Measurements from ENCODE around the gene AFG1L.
"Not testable (repeated sequence)": the region's sequence is repeated elsewhere in the genome, so short reads cannot be mapped to it uniquely, and the experiment has no call there.

AFG1L gene

GRCh38 chr6:108254433-108255410 lies 40.1 kb upstream of the AFG1L start:
- DNase-seq (ENCODE audit: low read depth) = no peak
- no peak for TF ChIP-seq CTCF (IDR thresholded peaks at IDR 0.05; ENCODE audit: insufficient read depth, low read depth, low read length, missing control alignments)
- H3K4me3 ChIP-seq (ENCODE audit: low read length) = no peak overlapping the region

GRCh38 chr6:108260126-108260808 lies 34.6 kb upstream of the AFG1L start:
- no peak for TF ChIP-seq CTCF (IDR thresholded peaks at IDR 0.05; ENCODE audit: insufficient read depth, low read depth, low read length, missing control alignments)
- peak; percentile 54 for DNase-seq (ENCODE audit: low read depth)

GRCh38 chr6:108260809-108261569 lies 33.9 kb upstream of the AFG1L start, which contains the start of gene SNX3:
Gene SNX3 (minus strand): TSS chr6:108261040. CDS start chr6:108260921, 119 bp downstream.
- TF ChIP-seq CTCF (IDR thresholded peaks at IDR 0.05; ENCODE audit: insufficient read depth, low read depth, low read length, missing control alignments) = no peak
- peak within 1 kb of the TSS; percentile 62 for H3K4me3 ChIP-seq (ENCODE audit: low read length)
- DNase-seq (ENCODE audit: low read depth) = peak; percentile 96

More at GRCh38 chr6:108260126-108260808, 34.6 kb upstream of the AFG1L start:
- H3K4me3 ChIP-seq (ENCODE audit: low read length) = peak overlapping the region; percentile 62

- no peak for TF ChIP-seq CTCF (IDR thresholded peaks at IDR 0.05; ENCODE audit: insufficient read depth, low read depth, low read length, missing control alignments)
- no peak for DNase-seq (ENCODE audit: low read depth)
- H3K4me3 ChIP-seq (ENCODE audit: low read length) = no peak overlapping the region
These were observed 31.5 kb upstream of the AFG1L start for GRCh38 chr6:108263371-108263770.

- no peak for DNase-seq (ENCODE audit: low read depth)
- TF ChIP-seq CTCF (IDR thresholded peaks at IDR 0.05; ENCODE audit: insufficient read depth, low read depth, low read length, missing control alignments) = no peak
- H3K4me3 ChIP-seq (ENCODE audit: low read length) = no peak overlapping the region
These were observed 26.0 kb upstream of the AFG1L start for GRCh38 chr6:108268845-108269244.

- H3K4me3 ChIP-seq (ENCODE audit: low read length) = not testable (repeated sequence)
These were observed 24.9 kb upstream of the AFG1L start for GRCh38 chr6:108269955-108270354.

GRCh38 chr6:108274546-108274945 lies 20.3 kb upstream of the AFG1L start:
- H3K4me3 ChIP-seq (ENCODE audit: low read length) = no peak overlapping the region
- no peak for DNase-seq (ENCODE audit: low read depth)
- TF ChIP-seq CTCF (IDR thresholded peaks at IDR 0.05; ENCODE audit: insufficient read depth, low read depth, low read length, missing control alignments) = no peak

More at GRCh38 chr6:108269955-108270354, 24.9 kb upstream of the AFG1L start:
- not testable (repeated sequence) for DNase-seq (ENCODE audit: low read depth)

Data from epithelial cell of esophagus (primary cell).